ENCODE measurements around the gene CYB5R3. TPM values are rescaled to one million over a fixed set of nuclear protein-coding genes. Genes with fewer than 3 reads are reported as not detected.

CYB5R3 gene
- 11.8 TPM for total RNA-seq

DNA sequence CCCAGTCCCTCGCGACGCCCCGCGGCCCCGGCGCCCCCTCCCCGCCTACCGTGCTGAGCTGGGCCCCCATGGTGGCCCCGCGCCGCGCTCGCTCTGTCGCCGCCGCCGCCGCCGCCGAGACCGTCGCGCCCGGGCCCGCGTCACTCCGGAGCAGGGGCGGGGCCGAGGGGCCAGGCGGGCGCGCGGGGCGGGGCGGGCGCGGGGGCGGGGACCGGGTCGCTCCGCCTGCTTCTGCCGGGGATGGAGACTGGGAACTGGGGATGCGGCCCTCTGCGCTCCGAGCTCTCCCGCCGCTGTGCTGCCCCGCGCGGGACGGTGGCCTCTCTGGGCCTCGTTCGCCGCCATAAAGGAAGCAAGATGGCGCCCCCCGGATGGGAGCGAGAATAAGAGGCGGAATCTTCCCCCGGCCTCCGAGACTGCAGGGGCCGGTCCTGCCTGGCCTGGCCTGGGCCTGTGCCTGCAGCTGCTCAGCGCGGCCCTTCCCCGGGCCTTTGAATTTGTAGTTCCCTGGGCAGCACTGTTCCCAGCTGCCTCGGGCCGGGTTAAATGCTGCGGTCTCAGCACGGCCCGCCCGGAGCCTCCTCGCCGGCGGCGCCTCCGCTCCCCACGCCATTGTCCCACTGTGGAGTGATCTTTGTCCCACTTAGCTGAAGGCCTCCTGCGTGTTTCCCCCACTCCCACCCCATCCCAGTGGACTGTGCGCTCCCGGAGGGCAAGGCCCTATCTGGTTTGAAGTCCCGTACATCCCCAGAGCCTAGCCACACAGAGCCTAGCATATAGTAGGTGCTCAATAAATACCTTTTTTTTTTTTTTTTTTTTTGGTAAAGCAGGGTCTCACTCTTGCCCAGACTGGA lies at the start of gene CYB5R3:
CYB5R3 (minus strand) TSS at position 147 of the 854 bp plus-strand sequence; CDS start at position 70, 77 bp downstream.
- peak; percentile 93 to 98 for DNase-seq (ENCODE audit: low spot score in 2 of 2)
- FAIRE-seq = no peak

DNA sequence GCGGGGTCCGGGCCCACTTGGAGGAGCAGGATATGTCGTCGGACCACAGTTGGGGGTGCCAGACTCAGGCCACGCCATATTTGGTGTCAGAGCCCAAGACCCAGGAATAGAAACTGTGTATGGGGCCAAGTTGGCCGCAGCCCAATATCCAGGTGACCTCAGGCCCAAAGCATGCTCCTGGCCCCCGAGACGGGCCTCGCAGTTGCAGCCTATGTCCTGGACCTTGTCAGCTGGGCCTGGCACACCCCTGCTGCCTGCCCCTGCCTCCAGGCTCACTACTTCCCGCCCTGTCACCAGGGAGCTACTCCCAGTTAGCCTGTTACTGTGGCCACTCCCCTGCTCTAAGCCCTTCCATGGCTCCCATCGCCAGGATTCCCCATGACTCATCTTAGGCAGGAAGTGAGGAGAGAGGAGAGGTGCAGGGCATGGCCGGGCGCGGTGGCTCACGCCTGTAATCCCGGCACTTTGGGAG lies 48.4 kb upstream of the CYB5R3 start:
- no peak for DNase-seq (ENCODE audit: low spot score in 2 of 2)
- no peak for FAIRE-seq

- FAIRE-seq = no peak
- DNase-seq (ENCODE audit: low spot score in 2 of 2) = no peak
Observed at GRCh38 chr22:42696331-42696967, 47.3 kb upstream of the CYB5R3 start.

DNA sequence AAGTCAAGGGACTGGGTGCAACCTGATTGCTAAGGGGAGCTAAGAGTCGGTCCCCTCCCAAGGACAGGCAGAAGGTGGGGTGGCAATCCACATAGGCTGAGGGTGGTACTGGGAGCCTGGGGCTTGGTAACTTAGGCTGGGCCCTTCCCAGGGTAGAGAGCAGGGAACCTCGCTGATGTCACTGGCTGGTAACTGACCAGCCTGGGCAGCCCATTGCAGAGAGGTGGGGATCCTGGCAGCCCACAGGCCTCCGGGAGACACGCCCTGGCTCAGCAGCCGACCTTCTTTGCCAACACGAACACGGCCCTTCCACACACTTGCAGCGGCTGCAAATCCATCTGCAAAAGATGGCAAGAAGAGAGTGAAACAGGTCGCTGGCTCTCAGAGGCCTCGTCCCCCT lies 46.1 kb upstream of the CYB5R3 start:
- DNase-seq (ENCODE audit: low spot score in 2 of 2) (no peak), FAIRE-seq (no peak)

GRCh38 chr22:42693763-42694683 lies 44.8 kb upstream of the CYB5R3 start:
- FAIRE-seq (no peak), DNase-seq (ENCODE audit: low spot score in 2 of 2) (no peak)

DNA sequence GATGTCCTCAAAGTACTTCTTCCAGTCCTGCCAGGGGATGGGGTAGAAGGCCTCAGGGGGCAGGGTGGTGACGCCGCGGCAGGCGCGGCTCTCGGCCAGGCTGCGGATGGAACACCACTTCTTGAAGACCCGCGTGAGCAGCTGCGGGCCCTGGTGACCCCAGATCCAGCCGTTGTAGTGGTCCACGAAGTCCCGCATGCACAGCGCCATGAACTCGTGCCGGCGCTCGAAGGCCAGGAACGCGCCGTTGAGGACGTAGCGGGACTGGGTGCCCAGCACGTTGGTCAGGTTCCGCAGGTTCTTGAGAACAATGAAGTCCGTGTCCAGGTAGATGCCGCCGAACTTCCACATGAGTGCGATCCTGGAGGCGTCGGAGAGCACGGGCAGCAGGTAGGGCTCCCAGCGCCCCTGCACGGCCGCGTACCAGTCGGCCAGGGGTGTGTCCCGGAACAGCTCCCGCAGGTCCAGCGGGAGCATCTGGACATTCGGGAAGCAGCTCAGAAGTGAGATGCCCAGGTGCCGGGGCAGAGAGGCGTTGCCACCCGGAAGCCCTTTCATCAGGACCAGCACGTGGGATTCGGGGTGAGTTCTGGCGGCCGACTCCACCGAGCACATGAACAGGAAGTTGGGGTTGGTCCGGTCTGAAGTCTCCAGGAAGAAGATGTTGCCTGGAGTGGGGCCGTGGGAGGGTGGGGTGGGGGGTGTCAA lies 44.0 kb upstream of the CYB5R3 start:
- no peak for FAIRE-seq
- no peak for DNase-seq (ENCODE audit: low spot score in 2 of 2)

- DNase-seq (ENCODE audit: low spot score in 2 of 2) (no peak), FAIRE-seq (no peak)
Observed at GRCh38 chr22:42692239-42693054, 43.3 kb upstream of the CYB5R3 start.

DNA sequence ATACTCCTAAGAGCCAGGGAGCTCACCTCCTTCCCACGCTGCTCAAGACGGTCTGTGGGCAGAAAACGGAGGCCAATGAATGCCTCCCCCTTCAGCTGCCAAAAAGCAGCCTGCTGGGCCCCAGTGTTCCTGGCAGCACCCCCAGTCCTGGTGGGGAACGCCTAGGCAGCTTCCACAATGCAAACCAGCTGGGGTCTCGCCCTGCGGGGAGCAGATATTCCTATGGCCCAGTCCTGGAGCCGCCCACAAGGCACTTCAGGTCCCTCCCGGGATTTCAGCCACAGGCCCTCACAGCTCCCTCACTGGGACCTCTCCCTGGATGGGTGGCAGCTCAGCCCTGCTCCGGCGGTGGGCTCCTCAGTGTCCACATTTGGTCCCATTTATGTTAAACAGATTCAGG lies 42.2 kb upstream of the CYB5R3 start:
- no peak for FAIRE-seq
- DNase-seq (ENCODE audit: low spot score in 2 of 2) = no peak

DNA sequence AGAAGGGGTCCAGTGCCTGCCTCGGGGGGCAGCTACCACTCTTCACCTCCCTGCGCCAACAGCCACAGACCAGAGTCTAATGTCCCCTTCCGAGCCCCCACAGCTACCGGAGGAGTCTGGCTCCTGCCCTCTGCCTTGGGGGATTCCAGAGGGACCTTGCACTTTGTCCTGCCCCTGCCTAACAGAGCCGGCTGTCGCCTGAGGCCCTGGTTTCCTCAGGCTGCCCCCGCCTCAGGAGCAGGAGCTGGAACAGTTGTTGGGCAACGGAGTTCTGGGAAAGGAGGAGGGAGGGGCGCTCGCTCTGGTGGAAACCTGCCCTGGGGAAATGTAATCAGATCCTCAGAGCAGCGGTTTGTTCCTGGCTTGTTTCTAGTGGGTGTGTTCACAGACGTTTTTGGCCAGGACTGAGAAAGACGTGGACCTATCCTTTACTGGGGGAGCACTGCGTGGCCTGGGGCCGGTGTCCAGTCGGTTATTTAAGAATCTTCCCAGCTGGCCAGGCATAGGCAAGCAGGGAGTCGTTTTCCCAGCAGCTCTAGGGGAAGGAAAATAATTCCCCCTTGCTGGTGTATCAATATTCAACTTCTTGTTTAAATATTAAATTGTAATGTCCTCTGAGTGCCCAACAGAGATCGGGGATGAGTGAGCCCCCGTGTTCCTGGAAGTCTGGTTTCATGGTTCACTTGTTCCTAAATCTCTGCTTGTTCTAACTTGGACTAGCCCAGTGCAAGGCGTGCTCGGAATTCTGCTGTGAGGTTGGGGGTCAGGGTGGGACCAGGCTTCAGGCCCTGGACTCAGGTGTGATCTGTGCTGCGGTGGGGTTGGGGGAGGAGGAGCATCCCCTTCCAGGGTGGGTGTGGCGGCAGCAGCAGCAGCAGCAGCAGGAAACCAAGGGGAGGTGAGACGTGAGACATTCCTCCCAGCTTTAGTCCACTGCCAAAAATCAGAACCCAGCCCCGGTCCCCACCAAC lies 39.3 kb upstream of the CYB5R3 start:
- DNase-seq (ENCODE audit: low spot score in 2 of 2) (peak in 1 of 2 donors; percentile 67), FAIRE-seq (no peak)

GRCh38 chr22:42686756-42687491 lies 37.7 kb upstream of the CYB5R3 start:
- no peak for DNase-seq (ENCODE audit: low spot score in 2 of 2)
- no peak for FAIRE-seq

GRCh38 chr22:42685941-42686653 lies 36.9 kb upstream of the CYB5R3 start:
- DNase-seq (ENCODE audit: low spot score in 2 of 2) (no peak), FAIRE-seq (no peak)

DNA sequence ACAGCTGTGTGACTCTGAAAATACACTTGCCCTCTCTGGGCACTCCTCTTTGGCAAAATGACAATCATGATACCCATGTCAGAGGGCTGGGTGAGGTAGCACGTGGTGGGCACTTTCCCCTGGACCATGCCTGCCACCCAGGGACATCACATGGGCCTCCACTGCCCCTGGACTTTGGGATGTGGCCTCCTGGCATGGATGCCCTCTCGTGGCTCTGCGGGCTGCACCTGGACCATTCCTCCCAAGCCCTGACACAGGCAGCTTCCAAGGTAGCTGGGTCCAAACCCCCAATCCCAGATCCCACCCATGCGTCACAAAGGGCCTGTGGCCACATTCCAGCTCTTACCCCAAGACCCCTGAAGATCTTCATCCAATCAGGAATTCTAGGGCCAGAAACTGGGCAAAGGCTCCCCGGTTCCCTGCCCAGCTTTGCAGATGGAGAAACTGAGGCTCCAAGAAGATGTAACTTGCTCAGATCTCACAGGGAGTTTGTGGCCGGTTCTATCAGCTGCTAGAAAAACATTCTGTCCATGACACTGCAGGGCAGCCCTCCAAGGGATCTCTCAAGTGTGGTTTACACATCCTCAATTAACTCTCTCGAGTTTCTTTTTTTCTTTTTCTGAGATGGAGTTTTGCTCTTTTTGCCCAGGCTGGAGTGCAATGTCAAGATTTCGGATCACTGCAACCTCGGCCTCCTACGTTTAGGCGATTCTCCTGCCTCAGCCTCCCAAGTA lies 35.4 kb upstream of the CYB5R3 start:
- FAIRE-seq = no peak
- no peak for DNase-seq (ENCODE audit: low spot score in 2 of 2)

- FAIRE-seq = no peak
- no peak for DNase-seq (ENCODE audit: low spot score in 2 of 2)
Observed at GRCh38 chr22:42683578-42684283, 34.5 kb upstream of the CYB5R3 start.

DNA sequence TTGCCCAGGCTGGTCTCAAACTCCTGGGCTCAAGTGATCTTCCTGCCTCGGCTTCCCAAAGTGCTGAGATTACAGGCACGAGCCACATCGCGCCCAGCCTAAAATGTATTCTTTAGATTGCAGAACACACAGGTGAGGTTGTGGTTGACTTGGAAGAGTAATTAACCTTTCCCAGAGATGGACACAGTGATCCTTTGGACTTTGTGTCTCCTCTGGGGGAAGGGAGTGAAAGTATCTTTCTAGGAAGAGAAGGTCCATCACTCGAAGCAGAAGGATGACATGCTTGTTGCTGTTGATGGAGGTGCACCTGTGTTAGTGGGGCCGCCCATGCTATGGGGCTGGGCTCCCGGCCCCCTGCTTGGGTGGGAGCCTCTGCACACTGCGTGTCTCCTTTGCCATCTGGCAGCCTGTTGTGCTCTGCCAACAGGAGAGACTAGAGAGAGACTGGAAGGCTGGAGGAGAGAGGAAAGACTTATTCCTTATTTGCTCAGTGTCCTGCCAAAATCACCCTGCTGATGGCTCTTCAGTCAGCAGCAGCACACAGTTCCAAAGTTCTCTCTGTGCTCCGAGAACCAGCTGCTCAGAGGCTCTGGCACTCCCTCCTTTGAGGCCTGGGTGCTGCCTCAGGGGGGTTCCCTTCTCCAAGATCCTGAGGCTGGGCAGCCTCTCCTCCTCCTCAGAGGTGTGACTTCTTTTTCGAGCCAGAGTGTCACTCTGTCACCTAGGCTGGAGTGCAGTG lies 33.1 kb upstream of the CYB5R3 start:
- FAIRE-seq = no peak

DNA sequence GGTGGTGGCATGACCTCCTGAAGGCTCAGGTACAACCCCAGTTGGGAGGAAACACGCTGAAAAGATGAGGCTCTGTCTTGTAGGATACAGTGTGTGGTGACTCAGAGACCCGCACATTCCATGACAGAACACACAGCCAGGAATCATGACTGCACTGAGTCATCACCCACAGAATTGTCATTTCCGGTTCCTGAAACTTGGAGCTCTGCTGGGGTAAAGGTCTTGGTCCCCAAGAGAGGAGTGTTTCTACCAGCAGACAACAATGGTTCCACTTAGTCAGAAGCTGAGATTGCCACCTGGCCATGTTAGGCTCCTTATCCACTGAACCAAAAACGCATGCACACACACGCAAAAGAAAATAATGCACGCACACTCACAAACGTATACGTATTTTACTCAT lies 31.5 kb upstream of the CYB5R3 start:
- DNase-seq (ENCODE audit: low spot score in 2 of 2) (no peak), FAIRE-seq (no peak)

More for the DNA sequence above, 33.1 kb upstream of the CYB5R3 start:
- DNase-seq (ENCODE audit: low spot score in 2 of 2) = no peak
